Lung (tissue), 12 donors: Measurements from ENCODE around the gene SLC35E2B. TPM values are rescaled to one million over a fixed set of nuclear protein-coding genes. Genes with fewer than 3 reads are reported as not detected.
"Not testable (repeated sequence)": the region's sequence is repeated elsewhere in the genome, so short reads cannot be mapped to it uniquely, and the experiment has no call there.

ENCODE experiments used
- ATAC-seq: fragments of 200-7000 bp; cut with Tn5 transposase; one replicate; pipeline ENCODE4 v1.9.1; 2020; ENCODE audit warnings: moderate number of reproducible peaks; ENCODE audit not compliant: insufficient read depth, low FRiP score
- DNase-seq, 3 donors: peaks; one replicate each; pipeline ENCODE4 v3.0.0-alpha.2; 2013 to 2017
- H3K27ac ChIP-seq, 2 donors: one replicate each; pipeline ENCODE4 v1.5.1; 2013; ENCODE audit warnings: mild to moderate bottlenecking in 2 of 2, moderate library complexity in 2 of 2, control low read depth in 1 of 2, inconsistent platforms in 1 of 2, low read depth in 1 of 2, low read length in 1 of 2
- H3K27me3 ChIP-seq, 3 donors: one replicate each; pipeline ENCODE4 v1.5.1; 2013; ENCODE audit warnings: low read length in 2 of 3; ENCODE audit not compliant: control insufficient read depth in 3 of 3, insufficient read depth in 3 of 3
- H3K36me3 ChIP-seq, 4 donors: one replicate each; pipeline ENCODE4 v1.5.1; 2013; ENCODE audit warnings: low read length in 4 of 4, mild to moderate bottlenecking in 1 of 4, moderate library complexity in 1 of 4; ENCODE audit not compliant: control insufficient read depth in 4 of 4, insufficient read depth in 4 of 4
- H3K4me1 ChIP-seq, 5 donors: one replicate each; pipeline ENCODE4 v1.5.1; 2013; ENCODE audit warnings: low read length in 5 of 5, mild to moderate bottlenecking in 2 of 5, moderate library complexity in 1 of 5; ENCODE audit not compliant: control insufficient read depth in 5 of 5, insufficient read depth in 5 of 5
- H3K4me3 ChIP-seq: one replicate; pipeline ENCODE4 v1.5.1; 2013; ENCODE audit warnings: mild to moderate bottlenecking, control low read depth, moderate library complexity
- H3K9ac ChIP-seq, 2 donors: one replicate each; pipeline ENCODE4 v1.5.1; 2013; ENCODE audit warnings: low read length in 2 of 2, control low read depth in 1 of 2; ENCODE audit not compliant: insufficient read depth in 1 of 2
- H3K9me3 ChIP-seq, 4 donors: one replicate each; pipeline ENCODE4 v1.5.1; 2013; ENCODE audit warnings: low read length in 3 of 4, mild to moderate bottlenecking in 1 of 4, moderate library complexity in 1 of 4; ENCODE audit not compliant: control insufficient read depth in 4 of 4, insufficient read depth in 3 of 4
- CTCF ChIP-seq: IDR thresholded peaks from 2 replicates; pipeline ENCODE4 v1.5.1; 2012; ENCODE audit warnings: mild to moderate bottlenecking; ENCODE audit errors: control extremely low read depth, extremely low read depth
- WGBS, 2 donors: extraction: QIAGEN DNeasy Blood & Tissue Kit; methylation state at CpG; one replicate each; pipeline ENCODE4 v1.1.7; 2013; 5-methylcytosine and 5-hydroxymethylcytosine counted together
- polyA plus RNA-seq, 2 donors: library from polyadenylated mRNA; stranded (reverse); fragments of 200-250 nt; gene quantifications; one replicate each; pipeline ENCODE4 v1.2.1, GENCODE V29; 2013
- total RNA-seq, 2 donors: library from RNA; depleted of rRNA in 1 of 2; stranded (reverse); fragments of >200 nt in 1 of 2; gene quantifications; one replicate each; pipeline ENCODE4 v1.2.1, GENCODE V29; 2014 to 2021
- donor health status: control.
- donor health status: control.
- donor health status: Bipolar disorder and iron deficiency.
- donor health status: healthy.
- donor health status: DM: yes; HTN: yes; CAD: no.

Gene SLC35E2B
- total and polyA plus RNA-seq, 4 donors = 19.1 to 45.9 (median 30.9) TPM

- not testable (repeated sequence) for H3K9me3 ChIP-seq, H3K27me3 ChIP-seq, H3K9ac ChIP-seq, ATAC-seq, H3K27ac ChIP-seq, H3K4me3 ChIP-seq, DNase-seq, H3K4me1 ChIP-seq, H3K36me3 ChIP-seq
- 93 to 99% methylated on average over 11 to 20 of the region's 23 CpGs for WGBS, 2 donors
Measured at GRCh38 chr1:1696431-1697357, 4.1 kb upstream of the SLC35E2B start.

GRCh38 chr1:1692324-1692713, 276 bp downstream of the SLC35E2B start:
- not testable (repeated sequence) for H3K9me3 ChIP-seq, H3K4me1 ChIP-seq, H3K36me3 ChIP-seq, H3K27me3 ChIP-seq
- 0 to 1% methylated on average over 20 to 31 of the region's 45 CpGs for WGBS, 2 donors
- H3K4me3 ChIP-seq = peak overlapping the region; percentile 28
- ATAC-seq (peak; percentile 75), DNase-seq (peak; percentile 48 to 80 (median 50))
- peak overlapping the region; percentile 73 to 85 for H3K27ac ChIP-seq
- H3K9ac ChIP-seq = peak overlapping the region in 1 of 2 donors; percentile 16

GRCh38 chr1:1691443-1691842, 1.2 kb downstream of the SLC35E2B start:
- WGBS, 2 donors = 0 to 1% methylated on average over 2 to 4 of the region's 16 CpGs
- H3K4me3 ChIP-seq, ATAC-seq, H3K27ac ChIP-seq, DNase-seq, H3K4me1 ChIP-seq, H3K36me3 ChIP-seq, H3K27me3 ChIP-seq, H3K9ac ChIP-seq, H3K9me3 ChIP-seq: not testable (repeated sequence)

GRCh38 chr1:1689526-1689925, 3.1 kb downstream of the SLC35E2B start:
- not testable (repeated sequence) for H3K4me1 ChIP-seq, H3K9me3 ChIP-seq, H3K9ac ChIP-seq, H3K27me3 ChIP-seq, H3K36me3 ChIP-seq, DNase-seq, H3K4me3 ChIP-seq, ATAC-seq, H3K27ac ChIP-seq
- 90 to 94% methylated on average over 5 to 6 of the region's 7 CpGs for WGBS, 2 donors

- ATAC-seq = no peak
- no peak for DNase-seq
- Histone ChIP-seq H3K4me3 (no peak overlapping the region), H3K36me3 (peaks cover 0 to 7% (median 4%) of the 10 kb centered on the region in 4 donors), H3K9me3 (no peaks in the 10 kb centered on the region), H3K27me3 (no peaks in the 10 kb centered on the region), H3K4me1 (peaks cover 0 to 12% (median 0%) of the 10 kb centered on the region in 5 donors), H3K27ac (peak overlapping the region in 1 of 2 donors; percentile 15), H3K9ac (no peak overlapping the region)
- 85 to 96% methylated on average over 9 of the region's 9 CpGs for WGBS, 2 donors
- no peak for TF ChIP-seq CTCF
Measured at GRCh38 chr1:1687846-1688245, 4.7 kb downstream of the SLC35E2B start.
